H1 (cell line): ENCODE measurements around the gene CHCHD6. TPM values are rescaled to one million over a fixed set of nuclear protein-coding genes. Genes with fewer than 3 reads are reported as not detected.

ENCODE experiments used
- EGR1 ChIP-seq: IDR thresholded peaks from 2 replicates; pipeline ENCODE4 v1.6.1; 2011; ENCODE audit warnings: low read depth, low read length, borderline replicate concordance
- GTF2F1 ChIP-seq: IDR thresholded peaks from 2 replicates; pipeline ENCODE4 v1.6.1; 2012; ENCODE audit warnings: low read depth, low read length, improper control_type of control experiment, borderline replicate concordance
- JUND ChIP-seq: IDR thresholded peaks from 2 replicates; pipeline ENCODE4 v1.6.1; 2011; ENCODE audit warnings: mild to moderate bottlenecking, improper control_type of control experiment, low read length
- KDM5A ChIP-seq: fragments of 200-600 bp; IDR thresholded peaks from 2 replicates; pipeline ENCODE4 v1.7.1; 2012; ENCODE audit warnings: mild to moderate bottlenecking, low read length, inconsistent platforms, mixed read lengths
- RAD21 ChIP-seq, 2 experiments: IDR thresholded peaks in 1 of 2; conservative IDR thresholded peaks in 1 of 2; 2 replicates each; pipeline ENCODE4 v1.6.1; 2011; ENCODE audit warnings: low read depth in 2 of 2, low read length in 2 of 2, improper control_type of control experiment in 1 of 2, inconsistent platforms in 1 of 2, mild to moderate bottlenecking in 1 of 2, moderate library complexity in 1 of 2
- RBBP5 ChIP-seq: IDR thresholded peaks from 2 replicates; pipeline ENCODE4 v1.7.1; 2012; ENCODE audit warnings: low read depth, mild to moderate bottlenecking, inconsistent platforms, low read length, moderate library complexity, borderline replicate concordance
- USF2 ChIP-seq: IDR thresholded peaks from 2 replicates; pipeline ENCODE4 v1.6.1; 2011; ENCODE audit warnings: low read length, improper control_type of control experiment
- YY1 ChIP-seq: IDR thresholded peaks from 2 replicates; pipeline ENCODE4 v1.6.1; 2011; ENCODE audit warnings: low read depth, mild to moderate bottlenecking, low read length
- polyA plus RNA-seq, 7 experiments: library from polyadenylated mRNA; depleted of rRNA in 3 of 7; stranded (reverse) in 5 of 7; unstranded in 2 of 7; fragments of >200 nt in 5 of 7; fragments of 200-250 nt in 2 of 7; gene quantifications; 1 replicate in 5 of 7; 2 replicates in 1 of 7; 4 replicates in 1 of 7; pipeline versions ENCODE4 v1.2.1 to v1.2.3, GENCODE V29; 2011 to 2013; ENCODE audit warnings: missing spikeins in 2 of 7, mixed read lengths in 2 of 7
- total RNA-seq: library from RNA; stranded (reverse); fragmentation: NEBNext Ultra II Directional; extraction: Animal tissue kit (Norgen Biotek cat#: 25700); gene quantifications from 2 replicates; pipeline ENCODE4 v1.2.1, GENCODE V29; 2021

Gene CHCHD6
- total and polyA plus RNA-seq, 2 of the 8 experiments (the other 6 are each of a cell fraction or from before 2014, with no cell fraction given) = 32.4 to 37.6 TPM

- no peak for TF ChIP-seq KDM5A
- no peak for TF ChIP-seq USF2
- TF ChIP-seq RBBP5 = no peak
- TF ChIP-seq JUND = no peak
- no peak for TF ChIP-seq RAD21 (IDR thresholded peaks at IDR 0.05 in 1 of 2, conservative IDR thresholded peaks at IDR 0.05 in 1 of 2; ENCODE audit: low read depth in 2 of 2, low read length in 2 of 2)
- TF ChIP-seq YY1 = no peak
- no peak for TF ChIP-seq EGR1
- TF ChIP-seq GTF2F1 = no peak
These were observed 25.2 kb upstream of the CHCHD6 start (continued) for GRCh38 chr3:126678693-126679317.
